Measurements from ENCODE around the gene ATF7. TPM values are rescaled to one million over a fixed set of nuclear protein-coding genes. Genes with fewer than 3 reads are reported as not detected.
A peak's percentile ranks its signal among the peaks of the same experiment; 100 is the strongest.

ATF7 gene
- total and polyA plus RNA-seq, 8 donors, result 11.6 to 31.5 (median 17.7) TPM

DNA sequence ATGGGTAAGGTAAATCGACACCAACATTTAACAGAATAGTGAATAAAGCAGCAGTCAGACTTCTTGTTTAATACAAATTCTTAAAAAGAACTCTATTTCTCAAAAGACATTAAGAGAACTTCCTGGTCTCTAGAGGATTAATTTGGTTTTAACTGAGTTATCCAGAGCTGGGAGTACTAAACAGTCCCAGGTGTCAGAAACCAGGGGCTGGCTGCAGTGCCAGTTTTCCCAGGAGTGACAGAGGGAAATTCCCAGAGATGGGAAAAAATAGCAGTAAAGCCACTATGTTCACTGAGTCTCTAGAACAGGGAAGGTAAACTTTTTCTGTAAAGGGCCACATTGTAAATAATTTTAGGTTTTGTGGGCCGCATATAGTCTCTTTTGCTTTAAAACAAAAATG lies 40.9 kb upstream of the ATF7 start:
- H3K9me3 ChIP-seq, result no peaks in the 10 kb centered on the region
- 87 to 92% methylated on average over 2 of the region's 2 CpGs for WGBS, 2 donors
- no peak for TF ChIP-seq CTCF (IDR thresholded peaks at IDR 0.05)
- no peak overlapping the region for H3K4me3 ChIP-seq
- H3K27me3 ChIP-seq, result no peaks in the 10 kb centered on the region
- ATAC-seq (peak in 1 of 4 donors; percentile 57), FAIRE-seq (no peak), DNase-seq (no peak)
- no peak overlapping the region for H3K27ac ChIP-seq
- peaks cover 8 to 61% (median 41%) of the 10 kb centered on the region in 3 donors for H3K36me3 ChIP-seq
- intact Hi-C loops (cut with DNase I), result no loop called here
- H3K4me1 ChIP-seq, result no peaks in the 10 kb centered on the region

DNA sequence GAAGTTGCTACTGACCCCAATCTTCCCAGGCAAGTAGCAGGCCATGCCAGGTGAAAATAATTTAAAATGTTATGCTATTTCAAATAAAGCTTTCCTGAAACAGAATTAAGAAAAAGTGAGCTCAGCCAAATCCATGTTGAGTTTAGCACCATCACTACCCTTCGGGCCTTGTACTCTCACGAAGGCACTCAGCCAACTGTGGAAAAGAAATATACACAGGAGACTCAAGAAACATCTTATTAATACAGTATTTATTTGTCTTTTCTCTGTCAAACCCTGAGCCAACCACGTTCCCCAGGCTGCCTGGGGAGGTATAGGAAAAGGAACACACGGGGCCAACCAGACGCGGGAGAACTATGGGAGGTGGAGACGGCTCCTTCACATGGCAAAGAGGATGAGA lies 38.8 kb upstream of the ATF7 start:
- ATAC-seq, result no peak
- H3K4me3 ChIP-seq, result no peak overlapping the region
- H3K27ac ChIP-seq, result no peak overlapping the region
- H3K27me3 ChIP-seq, result no peaks in the 10 kb centered on the region
- DNase-seq, result no peak
- intact Hi-C loops (cut with DNase I), result no loop called here
- H3K4me1 ChIP-seq, result peaks cover 5 to 11% (median 10%) of the 10 kb centered on the region in 3 donors
- no peak for TF ChIP-seq CTCF (IDR thresholded peaks at IDR 0.05)
- H3K36me3 ChIP-seq, result peaks cover 8 to 40% (median 37%) of the 10 kb centered on the region in 3 donors
- WGBS, 2 donors, result 86 to 87% methylated on average over 7 of the region's 7 CpGs
- H3K9me3 ChIP-seq, result no peaks in the 10 kb centered on the region
- no peak for FAIRE-seq

DNA sequence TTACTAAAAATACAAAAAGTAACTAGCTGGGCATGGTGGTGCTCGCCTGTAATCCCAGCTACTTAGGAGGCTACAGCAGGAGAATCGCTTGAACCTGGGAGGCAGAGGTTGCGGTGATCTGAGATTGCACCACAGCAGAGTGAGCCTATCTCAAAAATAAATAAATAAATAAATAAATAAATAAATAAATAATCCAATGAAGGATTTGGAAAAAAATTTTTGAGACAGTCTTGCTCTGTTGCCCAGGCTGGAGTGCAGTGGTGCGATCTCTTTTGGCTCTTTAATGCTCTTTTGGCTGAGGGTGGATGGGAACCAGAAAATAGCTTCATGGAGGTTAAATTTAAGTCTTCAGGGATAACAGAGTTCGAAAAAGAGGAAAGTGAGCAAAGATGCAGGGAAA lies 38.0 kb upstream of the ATF7 start:
- Histone ChIP-seq H3K27me3 (no peaks in the 10 kb centered on the region), H3K36me3 (peaks cover 8 to 33% (median 32%) of the 10 kb centered on the region in 3 donors), H3K4me3 (no peak overlapping the region), H3K4me1 (peaks cover 10 to 18% (median 18%) of the 10 kb centered on the region in 3 donors), H3K9me3 (no peaks in the 10 kb centered on the region), H3K27ac (no peak overlapping the region)
- WGBS, 2 donors, result 77 to 88% methylated on average over 5 of the region's 5 CpGs
- intact Hi-C loops (cut with DNase I), result no loop called here
- ATAC-seq (no peak), FAIRE-seq (no peak), DNase-seq (no peak)
- no peak for TF ChIP-seq CTCF (IDR thresholded peaks at IDR 0.05)

- Histone ChIP-seq H3K27ac (peak overlapping the region; percentile 37 to 89 (median 86)), H3K36me3 (peaks cover 5 to 14% (median 10%) of the 10 kb centered on the region in 3 donors), H3K9me3 (no peaks in the 10 kb centered on the region), H3K27me3 (no peaks in the 10 kb centered on the region), H3K4me1 (peaks cover 27 to 33% (median 32%) of the 10 kb centered on the region in 3 donors), H3K4me3 (no peak overlapping the region)
- FAIRE-seq, result no peak
- 31% methylated on average over 5 of the region's 5 CpGs for WGBS, 2 donors
- TF ChIP-seq CTCF (IDR thresholded peaks at IDR 0.05), result no peak
- intact Hi-C loops (cut with DNase I), result no loop called here
- no peak for DNase-seq
- peak in 3 of 4 donors; percentile 2 to 29 (median 7) for ATAC-seq
Observed at GRCh38 chr12:53660041-53660440, 33.9 kb upstream of the ATF7 start.

- H3K9me3 ChIP-seq, result no peaks in the 10 kb centered on the region
- H3K27me3 ChIP-seq, result no peaks in the 10 kb centered on the region
- DNase-seq, result no peak
- peaks cover 2 to 11% (median 5%) of the 10 kb centered on the region in 3 donors for H3K36me3 ChIP-seq
- peak overlapping the region in 1 of 4 donors; percentile 4 for H3K4me3 ChIP-seq
- 0 to 4% methylated on average over 2 of the region's 2 CpGs for WGBS, 2 donors
- H3K27ac ChIP-seq, result peak overlapping the region; percentile 37 to 89 (median 86)
- intact Hi-C loops (cut with DNase I), result no loop called here
- H3K4me1 ChIP-seq, result peaks cover 27 to 33% (median 32%) of the 10 kb centered on the region in 3 donors
- peak; percentile 30 to 70 (median 58) for ATAC-seq
- TF ChIP-seq CTCF (IDR thresholded peaks at IDR 0.05), result no peak
- FAIRE-seq, result no peak
Observed at GRCh38 chr12:53659571-53659981, 33.4 kb upstream of the ATF7 start.

Measured in pancreas (tissue), 10 donors.